ENCODE data around the gene CXCL10.
A peak's percentile ranks its signal among the peaks of the same experiment; 100 is the strongest.
"Not testable (repeated sequence)": the region's sequence is repeated elsewhere in the genome, so short reads cannot be mapped to it uniquely, and the experiment has no call there.

CXCL10 gene

GRCh38 chr4:76023389-76023788, at the start of gene CXCL10:
TSS of gene CXCL10 (minus strand) at chr4:76023497. CDS start at chr4:76023431, 66 bp downstream.
- DNase-seq (ENCODE audit: low read depth) = no peak

- no peak for DNase-seq (ENCODE audit: low read depth)
Measured at GRCh38 chr4:76072760-76073159, 49.5 kb upstream of the CXCL10 start.

GRCh38 chr4:76067652-76068286, 44.5 kb upstream of the CXCL10 start:
- DNase-seq (ENCODE audit: low read depth) = peak; percentile 57

- DNase-seq (ENCODE audit: low read depth) = no peak
Measured at GRCh38 chr4:76066546-76066945, 43.2 kb upstream of the CXCL10 start.

GRCh38 chr4:76061982-76062381, 38.7 kb upstream of the CXCL10 start:
- DNase-seq (ENCODE audit: low read depth) = no peak

GRCh38 chr4:76061421-76061820, 38.1 kb upstream of the CXCL10 start:
- no peak for DNase-seq (ENCODE audit: low read depth)

- DNase-seq (ENCODE audit: low read depth) = no peak
Measured at GRCh38 chr4:76060506-76060905, 37.2 kb upstream of the CXCL10 start.

- no peak for DNase-seq (ENCODE audit: low read depth)
Measured at GRCh38 chr4:76059750-76060149, 36.5 kb upstream of the CXCL10 start.

GRCh38 chr4:76058888-76059426, 35.7 kb upstream of the CXCL10 start:
- DNase-seq (ENCODE audit: low read depth) = no peak

- DNase-seq (ENCODE audit: low read depth) = no peak
Measured at GRCh38 chr4:76058302-76058701, 35.0 kb upstream of the CXCL10 start.

- no peak for DNase-seq (ENCODE audit: low read depth)
Measured at GRCh38 chr4:76055421-76055820, 32.1 kb upstream of the CXCL10 start.

GRCh38 chr4:76055016-76055415, 31.7 kb upstream of the CXCL10 start:
- DNase-seq (ENCODE audit: low read depth) = no peak

- no peak for DNase-seq (ENCODE audit: low read depth)
Measured at GRCh38 chr4:76053730-76054129, 30.4 kb upstream of the CXCL10 start.

- not testable (repeated sequence) for DNase-seq (ENCODE audit: low read depth)
Measured at GRCh38 chr4:76050560-76051050, 27.3 kb upstream of the CXCL10 start.

- DNase-seq (ENCODE audit: low read depth) = not testable (repeated sequence)
Measured at GRCh38 chr4:76049860-76050416, 26.6 kb upstream of the CXCL10 start.

GRCh38 chr4:76044686-76045085, 21.4 kb upstream of the CXCL10 start:
- DNase-seq (ENCODE audit: low read depth) = not testable (repeated sequence)

- not testable (repeated sequence) for DNase-seq (ENCODE audit: low read depth)
Measured at GRCh38 chr4:76043306-76043705, 20.0 kb upstream of the CXCL10 start.

- not testable (repeated sequence) for DNase-seq (ENCODE audit: low read depth)
Measured at GRCh38 chr4:76042241-76042998, 19.1 kb upstream of the CXCL10 start.

- no peak for DNase-seq (ENCODE audit: low read depth)
Measured at GRCh38 chr4:76036855-76037254, 13.6 kb upstream of the CXCL10 start.

- DNase-seq (ENCODE audit: low read depth) = no peak
Measured at GRCh38 chr4:76035799-76036380, 12.6 kb upstream of the CXCL10 start, which contains the start of gene CXCL11. TSS of gene CXCL11 (minus strand) at chr4:76036070. CDS start at chr4:76035987, 83 bp downstream.

- no peak for DNase-seq (ENCODE audit: low read depth)
Measured at GRCh38 chr4:76035141-76035540, 11.8 kb upstream of the CXCL10 start.

- DNase-seq (ENCODE audit: low read depth) = no peak
Measured at GRCh38 chr4:76029300-76029699, 6.0 kb upstream of the CXCL10 start.

Measured in stimulated activated CD8-positive, alpha-beta memory T cell treated with anti-CD3 and anti-CD28 coated beads, Interleukin-15, amount 100 ng/mL, for 1 hour (primary cell).